ENCODE measurements around the gene HEMK1.

The HEMK1 gene

DNA sequence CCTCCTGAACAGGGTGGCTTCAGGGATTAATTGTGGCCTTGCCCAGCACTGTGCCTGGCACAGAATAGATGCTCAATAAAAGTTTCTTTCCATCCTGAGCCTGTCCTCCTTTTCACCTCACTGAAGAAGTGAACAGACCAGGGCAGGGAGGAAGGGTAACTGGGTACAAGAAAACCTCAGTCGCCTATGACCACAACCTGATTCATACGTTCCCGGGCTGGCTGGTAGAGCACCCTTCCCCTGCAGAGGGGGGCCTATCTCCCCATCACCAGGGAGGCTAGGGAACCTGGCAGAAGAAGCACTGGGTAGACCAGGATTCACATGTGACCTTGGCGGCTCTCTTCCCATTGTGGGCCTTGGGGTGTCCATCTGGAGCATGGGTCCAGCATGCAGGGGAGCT is 38.1 kb upstream of the HEMK1 start:
- H3K4me3 ChIP-seq (IDR thresholded peaks at IDR 0.05; ENCODE audit: insufficient read depth, low read depth, low read length): no peak overlapping the region
- TF ChIP-seq, protein P1, sequence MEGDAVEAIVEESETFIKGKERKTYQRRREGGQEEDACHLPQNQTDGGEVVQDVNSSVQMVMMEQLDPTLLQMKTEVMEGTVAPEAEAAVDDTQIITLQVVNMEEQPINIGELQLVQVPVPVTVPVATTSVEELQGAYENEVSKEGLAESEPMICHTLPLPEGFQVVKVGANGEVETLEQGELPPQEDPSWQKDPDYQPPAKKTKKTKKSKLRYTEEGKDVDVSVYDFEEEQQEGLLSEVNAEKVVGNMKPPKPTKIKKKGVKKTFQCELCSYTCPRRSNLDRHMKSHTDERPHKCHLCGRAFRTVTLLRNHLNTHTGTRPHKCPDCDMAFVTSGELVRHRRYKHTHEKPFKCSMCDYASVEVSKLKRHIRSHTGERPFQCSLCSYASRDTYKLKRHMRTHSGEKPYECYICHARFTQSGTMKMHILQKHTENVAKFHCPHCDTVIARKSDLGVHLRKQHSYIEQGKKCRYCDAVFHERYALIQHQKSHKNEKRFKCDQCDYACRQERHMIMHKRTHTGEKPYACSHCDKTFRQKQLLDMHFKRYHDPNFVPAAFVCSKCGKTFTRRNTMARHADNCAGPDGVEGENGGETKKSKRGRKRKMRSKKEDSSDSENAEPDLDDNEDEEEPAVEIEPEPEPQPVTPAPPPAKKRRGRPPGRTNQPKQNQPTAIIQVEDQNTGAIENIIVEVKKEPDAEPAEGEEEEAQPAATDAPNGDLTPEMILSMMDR (conservative IDR thresholded peaks at IDR 0.05; ENCODE audit: low read depth, low read length): no peak
- H2AFZ ChIP-seq (ENCODE audit: low read depth): no peak overlapping the region
- H3K4me2 ChIP-seq: no peak overlapping the region
- H3K36me3 ChIP-seq (ENCODE audit: insufficient read depth): no peaks in the 10 kb centered on the region
- no peaks in the 10 kb centered on the region for H3K79me2 ChIP-seq (ENCODE audit: insufficient read depth, low read depth)
- H3K9ac ChIP-seq: no peak overlapping the region
- peaks cover 47% of the 10 kb centered on the region; the same call in 1 of the 2 replicates for H3K27me3 ChIP-seq (ENCODE audit: insufficient read depth, low read depth)
- no peaks in the 10 kb centered on the region for H3K4me1 ChIP-seq (ENCODE audit: low read depth, poor library complexity, severe bottlenecking)
- no peak overlapping the region for H3K27ac ChIP-seq
- H4K20me1 ChIP-seq (ENCODE audit: insufficient read depth): no peaks in the 10 kb centered on the region

DNA sequence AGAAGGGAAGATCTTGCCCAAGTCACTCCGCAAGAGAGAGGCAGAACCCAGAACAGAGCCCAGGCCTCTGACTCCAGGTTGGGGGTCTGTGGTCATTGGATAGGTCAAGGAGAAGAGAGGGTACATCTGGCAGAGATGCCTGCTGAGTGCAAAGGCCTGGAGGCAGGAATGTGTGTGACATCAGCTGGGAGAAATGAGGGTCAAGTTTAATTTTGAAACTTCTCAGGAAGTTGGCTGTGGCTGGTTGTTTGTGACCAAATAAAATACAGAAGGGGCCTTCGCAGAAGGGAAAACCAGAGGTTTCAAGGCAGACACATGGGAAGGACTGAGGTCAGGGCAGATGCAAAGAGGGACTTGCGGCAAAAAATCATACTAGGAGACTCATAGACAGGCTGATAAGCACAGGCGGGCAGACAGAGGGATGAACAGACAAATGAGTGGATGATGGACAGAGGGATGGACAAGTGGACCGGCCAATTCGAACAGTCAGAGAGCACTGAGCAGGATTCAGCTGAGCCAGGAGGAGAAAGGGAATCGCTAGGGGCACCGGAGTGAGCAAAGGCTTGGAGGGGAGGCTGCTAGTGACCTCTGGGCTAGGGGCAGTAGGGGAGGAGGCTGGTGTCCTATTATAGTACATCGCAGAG is 37.1 kb upstream of the HEMK1 start:
- Histone ChIP-seq H3K27ac (no peak overlapping the region), H3K4me2 (no peak overlapping the region), H4K20me1 (ENCODE audit: insufficient read depth) (no peaks in the 10 kb centered on the region), H3K4me3 (IDR thresholded peaks at IDR 0.05; ENCODE audit: insufficient read depth, low read depth, low read length) (no peak overlapping the region), H3K27me3 (ENCODE audit: insufficient read depth, low read depth) (peaks cover 47% of the 10 kb centered on the region; the same call in 1 of the 2 replicates), H3K79me2 (ENCODE audit: insufficient read depth, low read depth) (no peaks in the 10 kb centered on the region), H2AFZ (ENCODE audit: low read depth) (no peak overlapping the region), H3K4me1 (ENCODE audit: low read depth, poor library complexity, severe bottlenecking) (no peaks in the 10 kb centered on the region), H3K9ac (no peak overlapping the region), H3K36me3 (ENCODE audit: insufficient read depth) (no peaks in the 10 kb centered on the region)
- TF ChIP-seq, protein P1 (conservative IDR thresholded peaks at IDR 0.05; ENCODE audit: low read depth, low read length): no peak

DNA sequence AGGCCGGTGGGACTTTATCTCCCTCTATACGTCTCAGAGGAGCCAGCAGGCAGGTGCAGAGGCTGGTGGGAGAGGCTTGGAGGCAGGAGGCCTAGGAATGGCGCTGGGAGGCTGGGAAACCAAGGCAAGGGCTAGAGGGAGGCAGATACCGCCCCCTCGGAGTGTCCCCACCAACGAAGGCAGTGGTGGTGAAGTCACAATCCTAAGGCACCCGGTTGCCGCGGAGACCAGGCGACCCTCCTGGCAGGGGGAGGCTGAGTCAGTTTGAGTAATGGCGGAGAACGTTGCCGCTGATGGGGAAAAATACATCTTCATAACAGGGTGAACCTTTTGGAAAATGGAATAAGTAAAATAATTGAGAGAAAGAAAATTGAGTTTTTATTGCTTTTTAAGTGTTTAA is 36.0 kb upstream of the HEMK1 start:
- H3K36me3 ChIP-seq (ENCODE audit: insufficient read depth): no peaks in the 10 kb centered on the region
- H3K9ac ChIP-seq: no peak overlapping the region
- no peaks in the 10 kb centered on the region for H4K20me1 ChIP-seq (ENCODE audit: insufficient read depth)
- H3K79me2 ChIP-seq (ENCODE audit: insufficient read depth, low read depth): no peaks in the 10 kb centered on the region
- no peak overlapping the region for H2AFZ ChIP-seq (ENCODE audit: low read depth)
- no peak overlapping the region for H3K27ac ChIP-seq
- H3K4me3 ChIP-seq (IDR thresholded peaks at IDR 0.05; ENCODE audit: insufficient read depth, low read depth, low read length): no peak overlapping the region
- TF ChIP-seq, protein P1 (conservative IDR thresholded peaks at IDR 0.05; ENCODE audit: low read depth, low read length): no peak
- peaks cover 53% of the 10 kb centered on the region; the same call in 1 of the 2 replicates for H3K27me3 ChIP-seq (ENCODE audit: insufficient read depth, low read depth)
- no peak overlapping the region for H3K4me2 ChIP-seq
- no peaks in the 10 kb centered on the region for H3K4me1 ChIP-seq (ENCODE audit: low read depth, poor library complexity, severe bottlenecking)

DNA sequence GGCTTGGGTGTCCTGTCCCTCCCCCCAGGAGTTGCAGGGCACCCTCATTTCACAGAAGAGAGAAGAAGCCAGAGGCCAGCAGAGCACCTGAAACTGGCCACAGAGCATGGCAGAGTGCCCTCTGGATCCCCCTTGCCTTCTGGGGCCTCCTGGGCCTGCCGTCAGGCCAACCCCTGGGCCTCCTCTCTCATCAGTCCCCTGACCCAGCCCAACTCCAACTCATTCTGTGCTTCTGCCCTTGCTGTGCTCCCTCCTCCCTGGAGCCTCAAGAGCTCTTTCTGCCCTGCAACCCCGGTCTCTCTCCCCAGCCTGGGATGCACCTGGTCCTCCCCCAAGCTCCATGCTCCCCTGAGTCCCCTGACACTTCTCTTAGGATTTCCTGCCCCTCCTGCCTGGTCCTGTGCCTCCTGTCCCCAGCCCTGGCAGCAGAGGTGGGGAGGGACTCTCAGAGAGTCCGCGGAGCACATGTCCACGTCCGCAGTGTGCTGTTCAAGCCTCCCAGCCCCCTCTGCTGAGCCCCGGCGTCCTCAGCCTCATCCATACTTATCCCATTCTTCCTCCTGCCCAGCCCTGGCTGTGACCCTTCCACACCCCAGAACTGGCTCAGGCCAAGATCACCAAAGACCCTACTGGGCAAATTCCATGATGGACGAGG is 35.4 kb upstream of the HEMK1 start:
- no peak overlapping the region for H3K9ac ChIP-seq
- H3K36me3 ChIP-seq (ENCODE audit: insufficient read depth): no peaks in the 10 kb centered on the region
- no peaks in the 10 kb centered on the region for H4K20me1 ChIP-seq (ENCODE audit: insufficient read depth)
- H3K4me2 ChIP-seq: no peak overlapping the region
- H3K27me3 ChIP-seq (ENCODE audit: insufficient read depth, low read depth): peaks cover 58% of the 10 kb centered on the region
- no peaks in the 10 kb centered on the region for H3K79me2 ChIP-seq (ENCODE audit: insufficient read depth, low read depth)
- H3K27ac ChIP-seq: no peak overlapping the region
- TF ChIP-seq, protein P1 (conservative IDR thresholded peaks at IDR 0.05; ENCODE audit: low read depth, low read length): no peak
- H2AFZ ChIP-seq (ENCODE audit: low read depth): no peak overlapping the region
- no peak overlapping the region for H3K4me3 ChIP-seq (IDR thresholded peaks at IDR 0.05; ENCODE audit: insufficient read depth, low read depth, low read length)
- H3K4me1 ChIP-seq (ENCODE audit: low read depth, poor library complexity, severe bottlenecking): no peaks in the 10 kb centered on the region

All from KMS-11 (cell line).